ENCODE data around the gene HYAL1.
"Not testable (repeated sequence)": the region's sequence is repeated elsewhere in the genome, so short reads cannot be mapped to it uniquely, and the experiment has no call there.

The HYAL1 gene

DNA sequence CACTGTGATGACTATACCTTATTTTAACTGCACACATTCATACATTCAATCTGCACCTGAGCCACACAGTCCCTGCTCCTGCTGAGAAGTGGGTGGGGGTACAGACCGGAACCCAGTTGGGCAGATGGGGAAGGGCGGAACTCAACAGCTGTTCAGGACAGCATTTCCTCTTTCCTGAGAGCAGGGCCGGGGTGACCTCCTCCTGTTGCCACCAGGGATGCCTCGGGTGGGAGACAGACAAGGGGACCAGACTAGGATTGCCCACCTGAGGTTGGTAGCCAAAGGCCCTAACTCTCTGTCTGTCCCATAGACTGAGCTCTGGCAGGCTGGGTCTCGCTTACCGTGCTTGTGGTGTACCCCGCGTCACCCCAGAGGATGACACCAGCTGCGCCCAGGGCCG lies 15.2 kb upstream of the HYAL1 start:
- no peak for DNase-seq (ENCODE audit: low spot score)

DNA sequence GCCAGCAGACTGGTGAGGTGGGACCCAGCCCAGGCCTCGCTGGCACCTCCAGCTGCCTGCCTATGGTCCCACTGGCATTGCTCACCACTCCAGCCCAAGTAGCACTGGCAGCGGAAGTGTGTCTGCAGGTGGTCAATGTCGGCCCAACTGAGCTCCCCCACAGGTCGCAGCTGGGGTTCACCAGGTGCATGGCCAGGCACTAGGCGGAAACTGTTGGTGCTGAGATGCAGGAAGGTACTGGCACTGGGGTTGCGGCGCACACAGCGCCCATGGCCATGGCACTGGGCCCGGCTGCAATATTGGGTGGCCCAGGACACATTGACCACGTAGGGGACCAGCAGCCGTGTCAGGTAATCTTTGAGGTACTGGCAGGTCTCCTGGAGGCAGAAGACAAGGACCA lies 14.8 kb upstream of the HYAL1 start:
- DNase-seq (ENCODE audit: low spot score): no peak

DNA sequence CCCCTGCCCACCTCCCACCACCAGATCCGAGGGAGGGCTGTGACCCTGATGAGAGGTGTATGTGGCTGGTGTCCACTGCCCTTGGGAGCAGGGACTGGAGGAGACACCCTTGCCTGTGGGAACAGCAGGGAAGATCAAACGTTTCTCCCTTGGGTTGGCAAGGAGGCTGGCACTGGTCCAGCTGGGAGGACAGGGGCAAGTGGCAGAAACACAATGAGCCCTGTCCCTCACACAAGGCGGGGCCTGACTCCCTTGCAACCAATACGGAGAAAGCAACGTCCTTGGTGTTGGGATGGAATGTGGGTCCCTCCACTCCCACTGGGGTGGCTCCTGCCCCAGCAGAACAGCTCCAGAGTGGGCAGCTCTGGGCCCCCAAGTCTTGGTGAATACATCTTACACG lies 13.9 kb upstream of the HYAL1 start:
- no peak for DNase-seq (ENCODE audit: low spot score)

DNA sequence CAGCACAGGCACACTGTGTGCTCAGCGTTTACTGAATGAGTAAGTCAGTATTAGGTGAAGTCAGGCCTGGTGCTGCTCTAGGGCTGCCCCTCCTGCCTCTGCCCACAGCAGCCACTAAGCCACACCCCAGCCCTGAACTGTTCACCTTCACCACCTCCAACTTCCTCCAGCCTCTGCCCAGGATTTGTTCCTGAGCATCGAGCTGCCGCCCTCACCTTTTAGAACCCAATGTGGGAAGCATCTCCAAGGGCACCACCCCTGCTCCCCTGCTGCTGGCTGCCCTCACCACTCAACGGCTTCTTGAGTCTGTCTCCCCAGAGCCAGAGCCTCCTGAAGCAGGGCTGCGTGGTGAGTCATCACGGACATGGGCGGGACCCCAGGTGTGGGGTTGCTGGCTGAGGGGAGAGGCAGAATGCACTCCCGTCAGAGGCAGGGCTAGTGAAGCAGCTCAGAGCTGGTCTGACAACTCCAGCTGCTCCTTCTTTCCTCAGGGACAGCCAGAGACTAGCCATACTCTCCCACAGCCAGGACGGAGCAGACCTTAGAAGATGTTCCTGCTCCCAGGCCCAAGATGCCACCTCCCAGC lies 13.4 kb upstream of the HYAL1 start:
- DNase-seq (ENCODE audit: low spot score): no peak

DNA sequence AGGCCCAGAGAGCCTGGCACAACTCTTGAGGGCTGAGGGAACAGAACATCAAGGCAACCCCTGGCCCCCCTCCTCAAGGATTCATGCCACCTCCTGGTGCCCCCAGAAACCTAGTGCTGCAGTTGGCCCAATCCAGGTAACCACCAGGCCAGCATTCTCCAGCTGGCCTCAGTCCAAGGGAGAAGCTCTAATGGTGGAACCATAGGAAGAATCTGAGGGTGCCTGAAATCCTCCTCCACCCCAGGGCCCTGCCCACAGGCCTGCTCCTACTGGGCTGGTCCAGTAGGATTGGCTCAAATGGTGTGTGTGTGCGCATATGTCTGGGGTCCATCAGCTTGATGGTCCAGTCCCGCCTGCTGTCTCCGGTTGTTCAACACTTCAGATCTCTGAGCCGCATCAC lies 11.4 kb upstream of the HYAL1 start:
- no peak for DNase-seq (ENCODE audit: low spot score)

DNA sequence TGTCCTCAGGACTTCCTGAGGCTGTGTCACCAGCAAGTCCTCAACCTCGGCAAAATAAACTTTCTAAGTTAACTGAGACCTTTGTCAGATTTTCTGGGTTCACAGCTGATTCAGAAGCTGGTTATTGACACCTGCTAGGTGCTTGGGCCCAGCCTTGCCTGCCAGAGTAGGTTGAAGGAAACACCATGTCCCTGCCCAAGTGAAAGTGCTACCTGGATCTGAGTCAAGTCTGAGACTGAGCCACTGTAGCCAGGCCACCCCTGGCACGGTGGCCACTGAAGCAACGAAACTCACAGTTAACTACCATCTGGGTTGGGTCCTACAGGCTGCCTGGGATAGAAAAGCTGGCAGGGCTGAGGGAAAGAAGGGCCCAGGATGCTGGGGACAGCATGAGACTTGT lies 11.0 kb upstream of the HYAL1 start:
- DNase-seq (ENCODE audit: low spot score): no peak

DNA sequence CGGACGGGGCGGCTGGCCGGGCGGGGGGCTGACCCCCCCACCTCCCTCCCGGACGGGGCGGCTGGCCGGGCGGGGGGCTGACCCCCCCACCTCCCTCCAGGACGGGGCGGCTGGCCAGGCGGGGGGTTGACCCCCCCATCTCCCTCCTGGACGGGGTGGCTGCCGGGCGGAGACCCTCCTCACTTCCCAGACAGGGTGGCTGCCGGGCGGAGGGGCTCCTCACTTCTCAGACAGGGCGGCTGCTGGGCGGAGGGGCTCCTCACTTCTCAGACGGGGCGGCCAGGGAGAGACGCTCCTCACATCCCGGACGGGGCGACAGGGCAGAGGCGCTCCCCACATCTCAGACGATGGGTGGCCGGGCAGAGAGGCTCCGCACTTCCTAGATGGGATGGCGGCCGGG lies 8.7 kb upstream of the HYAL1 start:
- DNase-seq (ENCODE audit: low spot score): not testable (repeated sequence)

DNA sequence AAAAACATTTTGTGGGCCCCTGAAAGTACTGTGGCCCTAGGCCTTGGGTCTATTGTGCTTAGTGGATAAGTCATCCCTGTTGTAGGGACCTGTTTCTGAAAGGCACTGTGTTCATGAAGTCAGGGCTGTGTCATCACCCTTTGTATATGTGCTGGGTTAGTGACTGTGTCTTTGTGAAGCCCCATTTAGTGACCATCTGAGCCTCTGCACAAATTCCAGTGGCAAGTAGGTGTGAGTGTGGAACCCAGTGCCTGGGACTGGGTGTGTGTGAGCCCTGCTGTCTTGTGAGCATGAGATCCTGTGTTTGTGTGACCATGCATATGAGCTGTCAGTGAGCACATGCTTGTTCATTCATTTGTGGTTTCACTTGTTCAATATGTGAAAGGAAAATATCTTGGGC lies 1.2 kb upstream of the HYAL1 start:
- no peak for DNase-seq (ENCODE audit: low spot score)

DNA sequence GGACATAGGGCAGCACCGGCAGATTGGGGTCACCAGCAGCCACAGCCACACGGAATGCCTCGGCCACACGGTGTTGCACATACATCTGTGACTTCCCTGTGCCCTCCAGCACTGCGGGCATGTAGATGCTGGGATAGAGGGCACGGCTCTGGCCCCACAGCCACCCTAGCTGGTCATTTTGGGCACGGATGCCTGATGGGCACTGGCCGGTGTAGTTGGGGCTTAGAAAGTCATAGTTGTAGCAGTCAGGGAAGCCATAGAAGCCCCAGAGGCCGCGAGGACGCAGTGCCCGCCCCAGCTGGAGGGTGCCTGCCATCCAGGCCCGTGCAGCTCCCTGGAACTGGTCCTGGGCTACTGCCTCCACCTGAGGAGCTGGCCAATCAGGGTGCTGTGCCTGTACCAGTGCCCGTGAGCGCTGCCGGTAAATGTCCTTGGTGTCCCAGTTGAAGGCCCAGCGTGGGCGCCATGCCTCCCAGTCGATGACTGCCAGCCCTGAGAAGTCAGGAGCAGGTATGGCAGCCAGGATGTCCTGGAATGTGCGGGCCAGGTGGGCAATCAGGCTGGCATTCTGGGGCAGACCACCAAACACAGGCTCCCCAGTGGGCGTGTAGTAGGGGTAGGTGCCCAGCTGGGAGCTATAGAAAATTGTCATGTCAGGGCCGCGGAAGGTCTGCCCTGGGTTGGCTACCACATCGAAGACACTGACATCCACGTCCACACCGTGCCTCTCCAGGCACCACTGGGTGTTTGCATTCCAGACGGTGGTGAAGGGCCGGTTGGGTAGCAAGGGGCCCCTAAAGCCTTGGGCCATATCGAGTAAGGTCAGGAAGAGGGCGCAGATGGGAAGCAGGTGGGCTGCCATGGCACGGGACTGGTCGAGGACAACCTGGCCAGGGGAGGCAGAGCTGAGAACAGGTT lies 1.0 kb downstream of the HYAL1 start:
- DNase-seq (ENCODE audit: low spot score): no peak

DNA sequence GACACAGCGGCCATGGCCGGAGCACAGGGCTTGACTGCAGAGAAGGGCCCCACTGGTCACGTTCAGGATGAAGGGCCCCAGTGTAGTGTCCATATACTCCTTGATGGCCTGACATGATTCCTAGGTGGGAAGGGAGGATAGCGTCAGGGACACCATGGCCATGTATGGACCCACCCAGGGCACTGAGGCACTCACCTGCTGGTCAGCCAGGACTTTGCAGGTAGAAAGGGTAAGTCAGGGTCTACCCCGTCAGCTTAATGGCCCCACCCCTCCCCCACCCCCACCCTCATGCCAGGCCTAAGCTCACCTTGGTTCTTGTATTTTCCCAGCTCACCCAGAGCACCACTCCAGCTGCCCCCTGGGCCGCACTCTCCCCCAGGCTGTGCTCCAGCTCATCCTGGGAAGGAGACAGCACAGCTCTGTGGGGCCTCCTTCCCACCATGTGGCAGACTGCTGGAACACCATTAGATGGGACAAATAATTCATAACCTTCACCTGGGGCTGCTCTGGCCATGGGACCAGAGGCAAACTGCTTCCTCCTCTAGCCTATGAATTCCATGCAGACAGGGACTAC lies 2.6 kb downstream of the HYAL1 start:
- DNase-seq (ENCODE audit: low spot score): no peak

DNA sequence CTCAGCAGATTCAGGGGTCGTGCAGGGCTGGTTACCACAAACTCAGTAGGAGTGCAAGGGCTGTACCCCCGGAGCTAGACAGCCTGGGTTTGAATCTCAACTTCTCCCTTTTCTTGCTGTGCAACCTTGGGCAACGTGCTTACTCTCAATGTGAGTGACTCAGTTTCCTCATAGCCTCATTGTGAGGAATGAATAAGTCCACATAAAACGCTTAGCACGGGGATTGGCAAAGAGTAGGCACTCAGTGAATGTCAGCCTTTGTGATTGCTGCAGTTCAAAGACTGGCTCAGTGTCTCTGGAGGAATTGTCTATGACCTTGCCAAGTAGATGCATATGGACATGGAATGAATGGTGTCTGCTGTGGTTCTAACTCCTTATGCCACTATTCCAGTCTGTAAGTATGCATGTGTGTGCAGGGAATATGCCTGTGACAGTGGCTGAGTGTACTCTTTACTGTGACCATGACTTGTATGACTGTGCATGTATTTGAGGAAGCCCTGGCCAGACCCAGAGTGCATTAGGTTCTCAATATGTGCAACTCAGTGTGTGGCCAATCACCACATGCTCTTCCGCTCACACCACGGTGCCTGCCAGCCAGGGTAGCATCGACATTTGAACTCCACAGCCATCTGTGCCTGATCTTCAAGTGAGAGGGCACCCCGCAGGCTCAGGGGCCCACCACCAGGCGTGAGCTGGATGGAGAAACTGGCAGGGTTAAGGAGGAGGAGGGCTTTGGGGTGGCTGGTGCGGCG lies 3.3 kb downstream of the HYAL1 start:
- DNase-seq (ENCODE audit: low spot score): no peak

DNA sequence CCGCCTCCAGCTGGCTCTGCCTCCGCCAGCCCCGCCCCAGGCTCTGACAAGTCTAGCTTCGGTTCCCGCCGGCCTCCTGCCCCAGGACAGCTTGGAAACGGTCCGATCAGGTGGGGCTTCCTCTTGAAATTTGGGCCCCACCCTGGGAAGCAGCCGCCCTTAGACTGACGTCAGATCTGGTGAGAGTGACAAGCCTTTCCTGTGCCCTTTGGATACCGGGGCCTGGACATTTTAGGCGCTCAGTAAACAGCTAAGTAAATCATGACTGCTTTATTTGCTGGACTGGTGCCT lies 3.8 kb downstream of the HYAL1 start:
- DNase-seq (ENCODE audit: low spot score): no peak

DNA sequence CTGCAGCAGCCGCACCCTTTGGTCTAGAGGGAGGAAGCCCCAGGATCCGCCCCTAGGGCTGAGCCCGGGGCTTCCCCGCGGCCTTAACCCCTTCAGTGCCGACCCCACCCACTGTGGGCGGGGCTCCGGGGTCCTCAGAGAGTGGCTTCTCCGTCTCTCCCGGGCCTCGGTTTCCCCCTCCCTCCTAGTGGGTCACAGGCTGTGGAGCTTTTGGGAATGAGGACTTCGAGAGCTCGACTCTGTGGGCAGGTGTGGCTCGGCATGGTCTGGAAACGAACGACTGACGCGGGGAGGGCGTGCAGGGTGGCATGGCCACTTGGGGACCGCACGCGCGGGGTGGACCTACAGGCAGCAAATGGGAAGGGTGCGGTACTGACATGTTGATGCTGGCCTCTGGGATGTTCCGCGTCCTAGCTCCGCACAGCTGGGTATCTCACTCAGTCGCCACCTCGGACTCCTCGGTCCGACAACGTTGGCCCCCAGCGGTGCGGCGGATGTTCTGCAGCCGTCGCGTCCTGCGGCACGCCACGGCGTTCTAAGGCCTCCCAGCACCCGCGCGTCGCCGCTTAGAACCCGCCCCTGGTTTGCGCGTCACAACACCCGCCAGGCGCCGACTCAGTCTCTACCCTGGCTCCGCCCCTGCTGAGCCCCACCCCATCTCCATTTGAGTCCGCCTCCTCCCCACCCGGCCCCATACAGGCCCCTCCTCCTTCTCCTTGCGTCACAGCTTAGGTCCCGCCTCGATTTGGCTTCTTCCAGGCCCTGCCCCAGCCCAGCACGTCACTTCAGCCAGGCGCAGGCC lies 4.3 kb downstream of the HYAL1 start, which contains the start of the genes HYAL3 and NAA80:
Gene HYAL3 (minus strand): TSS at position 570 of the 802 bp plus-strand sequence. CDS start 3,803 bp downstream, outside the sequence.
Gene NAA80 (minus strand): TSS at position 570 of the 802 bp plus-strand sequence. CDS start 1,942 bp downstream, outside the sequence.
- DNase-seq (ENCODE audit: low spot score): peak; percentile 98

DNA sequence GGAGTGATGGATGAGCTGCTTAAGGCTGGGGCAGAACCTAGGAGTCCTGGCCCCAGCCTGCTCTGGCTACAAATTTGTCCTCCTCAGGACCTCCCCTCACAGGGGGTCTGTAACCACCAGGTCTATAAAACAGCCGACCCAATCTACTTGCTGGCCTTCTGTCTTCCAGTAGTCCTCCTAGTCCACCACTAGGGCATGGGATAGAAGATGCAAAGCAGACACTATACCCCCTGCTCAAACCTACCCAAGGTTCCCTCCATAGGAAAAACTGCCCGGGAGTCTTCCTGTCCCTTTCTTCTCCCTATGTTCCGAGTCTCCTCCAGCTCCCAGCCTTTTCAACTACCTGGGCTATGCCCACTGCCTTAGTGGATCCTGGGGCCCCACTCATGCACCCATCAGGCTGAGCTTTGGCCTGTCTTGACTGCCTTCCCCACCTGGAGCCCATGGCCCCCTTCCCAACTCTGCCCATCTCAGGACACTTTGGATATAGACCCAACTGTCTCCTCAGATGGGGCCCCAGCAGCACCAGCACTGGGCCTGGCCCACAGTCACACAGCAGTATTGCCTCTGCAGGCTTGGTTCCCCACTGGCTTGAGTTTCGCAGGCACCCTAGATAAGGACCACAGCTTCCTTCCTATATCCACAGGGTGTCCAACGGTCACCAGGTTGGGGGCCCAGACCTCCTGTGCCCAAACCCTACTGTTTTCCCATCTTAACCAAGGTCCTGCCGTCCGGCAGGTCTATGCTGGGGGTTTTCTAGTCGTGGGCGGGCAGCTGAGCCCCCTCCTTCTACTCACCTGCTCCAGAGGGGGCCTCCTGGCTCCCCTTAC lies 5.3 kb downstream of the HYAL1 start:
- DNase-seq (ENCODE audit: low spot score): no peak

DNA sequence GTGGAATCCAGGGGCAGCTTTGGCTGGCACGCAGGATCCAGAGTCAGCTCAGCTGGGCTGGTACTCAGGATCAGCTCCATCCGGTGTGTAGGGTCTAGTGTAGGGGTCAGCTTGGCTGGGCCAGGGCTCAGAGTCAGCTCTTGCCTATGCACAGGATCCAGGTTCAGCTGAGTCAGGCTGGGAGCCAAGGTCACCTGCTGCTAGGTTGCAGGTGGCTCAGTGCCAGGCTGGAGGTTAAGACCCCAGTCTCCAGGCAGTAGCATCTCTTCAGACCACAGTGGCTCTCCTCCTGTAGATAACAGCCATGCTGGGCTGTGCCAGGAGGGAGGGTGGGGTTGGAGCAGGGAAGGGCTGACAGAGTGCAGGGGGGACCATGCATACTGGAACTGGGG lies 6.0 kb downstream of the HYAL1 start:
- DNase-seq (ENCODE audit: low spot score): no peak

DNA sequence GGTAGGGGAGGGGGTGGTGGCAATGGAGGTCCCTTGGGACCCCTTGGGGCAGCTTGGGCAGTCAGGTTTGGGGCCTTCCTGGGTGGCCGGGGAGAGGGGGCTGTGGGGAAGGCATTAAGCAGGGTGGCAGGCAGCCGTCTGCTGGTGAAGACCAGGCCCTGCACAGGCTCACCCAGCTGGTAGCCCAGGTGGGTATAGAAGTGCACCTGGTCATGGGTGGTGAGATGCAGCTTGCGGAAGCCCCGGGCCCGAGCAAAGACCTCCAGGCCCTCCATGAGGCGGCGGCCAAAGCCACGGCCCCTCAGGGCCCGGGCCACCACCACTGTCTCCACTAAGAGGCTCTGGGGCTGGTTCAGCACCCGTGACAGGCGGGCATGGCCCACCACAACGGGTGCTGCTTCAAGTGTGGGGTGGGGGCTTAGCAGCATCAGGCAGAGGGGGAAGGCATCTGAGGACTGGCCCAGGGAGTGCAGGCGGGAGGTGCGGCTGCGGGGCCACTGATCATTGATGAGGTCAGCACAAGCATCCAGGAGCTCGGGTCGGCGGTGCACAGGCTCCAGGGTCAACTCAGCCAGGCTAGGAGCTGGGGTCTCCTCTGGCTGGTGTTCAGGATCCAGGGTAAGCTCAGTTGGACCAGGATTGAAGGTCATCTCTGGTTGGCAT lies 6.5 kb downstream of the HYAL1 start:
- DNase-seq (ENCODE audit: low spot score): no peak

DNA sequence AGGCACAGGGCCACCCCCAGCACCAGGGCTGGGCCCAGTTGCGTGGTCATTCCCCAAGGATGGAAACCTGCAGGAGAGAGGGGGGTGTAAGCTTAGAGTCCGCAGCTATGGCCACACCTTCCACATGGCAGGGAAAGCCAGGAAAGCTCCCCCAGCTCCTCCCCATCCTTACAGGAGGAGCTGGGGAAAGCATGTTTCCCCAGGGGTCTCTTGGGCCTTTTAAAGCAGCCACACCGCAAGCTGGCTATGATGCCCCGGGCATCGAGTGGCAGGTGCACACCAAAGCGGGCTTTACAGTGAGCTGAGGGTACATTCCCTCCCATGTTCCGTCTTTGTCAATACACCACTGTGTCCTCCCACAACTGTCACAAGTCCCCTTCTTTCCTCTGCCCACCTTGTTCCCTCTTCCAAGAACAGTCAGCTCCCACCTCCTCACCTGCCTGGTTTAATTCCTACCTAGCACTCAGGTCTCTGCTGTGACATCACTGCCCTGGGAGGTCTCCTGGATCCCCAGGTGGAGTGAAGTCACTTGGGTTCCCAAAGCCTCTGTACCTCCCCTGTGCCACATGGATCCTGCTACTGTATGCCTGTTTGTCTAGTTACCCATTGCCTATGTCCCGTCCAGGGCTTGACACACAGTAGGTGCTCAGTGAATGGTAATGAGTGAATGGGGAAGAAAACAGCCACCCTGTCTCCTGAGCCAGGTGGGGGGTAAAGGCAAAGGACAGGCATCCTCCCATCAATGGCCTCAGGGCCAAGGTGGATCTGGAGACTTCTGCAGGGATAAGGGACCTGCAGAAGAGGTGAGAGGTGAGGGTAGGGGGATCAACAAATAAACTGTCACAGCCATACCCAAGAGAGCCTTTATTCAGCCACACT lies 7.6 kb downstream of the HYAL1 start:
- DNase-seq (ENCODE audit: low spot score): no peak

DNA sequence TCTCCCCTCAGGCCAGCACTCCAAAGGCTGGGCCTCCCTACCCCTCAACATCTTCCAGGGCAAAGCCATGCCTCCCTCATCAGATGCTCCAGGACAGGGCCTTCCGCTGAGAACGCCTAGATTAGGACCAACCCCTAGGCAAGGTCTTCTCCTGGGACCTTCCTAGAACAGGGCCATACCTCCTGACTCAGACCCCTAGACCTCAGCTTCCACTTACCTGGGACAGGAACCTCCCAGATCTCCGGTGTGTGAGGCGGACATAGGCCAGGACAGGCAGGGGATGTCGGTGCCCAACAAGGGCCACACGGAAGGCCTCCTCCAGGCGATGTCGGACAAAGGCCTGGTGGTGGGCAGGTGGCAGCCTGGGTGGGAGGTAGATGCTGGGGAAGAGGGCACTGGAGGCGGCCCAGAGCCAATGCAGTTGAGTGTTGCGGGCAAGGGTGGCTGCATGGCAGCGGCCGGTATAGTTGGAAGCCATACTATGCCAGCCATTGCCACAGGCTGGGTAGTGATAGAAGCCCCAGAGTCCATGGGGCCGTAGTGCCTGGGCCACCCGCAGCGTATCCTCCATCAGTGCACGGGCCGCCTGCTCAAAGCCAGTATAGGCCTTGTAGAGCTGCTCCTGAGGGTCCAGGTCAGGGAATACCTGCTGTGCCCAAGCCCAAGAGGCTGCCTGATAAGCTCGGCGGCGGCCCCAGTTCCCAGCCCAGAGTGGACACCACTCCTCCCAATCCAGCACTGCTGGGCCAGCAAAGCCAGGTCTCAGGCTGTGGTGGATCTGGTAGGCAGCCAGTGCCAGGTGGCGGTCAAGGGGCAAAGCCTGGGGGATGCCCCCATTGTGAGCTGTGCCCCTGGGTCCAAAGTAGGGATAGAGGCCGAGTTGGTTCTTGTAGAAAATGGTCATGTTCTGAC lies 8.6 kb downstream of the HYAL1 start:
- no peak for DNase-seq (ENCODE audit: low spot score)
